Left ventricle myocardium inferior (tissue), 1 donor: Measurements from ENCODE around the gene CLMN. TPM values are rescaled to one million over a fixed set of nuclear protein-coding genes. Genes with fewer than 3 reads are reported as not detected.
A peak's percentile ranks its signal among the peaks of the same experiment; 100 is the strongest.

ENCODE experiments used
- DNase-seq: peaks from one replicate; pipeline ENCODE4 v3.0.0-alpha.2; 2020
- H3K27ac ChIP-seq: fragments of 200-600 bp; replicated peaks from 2 replicates; pipeline ENCODE4 v1.8.0; 2021
- H3K27me3 ChIP-seq: fragments of 200-600 bp; 2 replicates; pipeline ENCODE4 v1.8.0; 2021; ENCODE audit warnings: low read depth
- H3K36me3 ChIP-seq: fragments of 200-600 bp; 2 replicates; pipeline ENCODE4 v1.8.0; 2021
- H3K4me1 ChIP-seq: fragments of 200-600 bp; 2 replicates; pipeline ENCODE4 v1.8.0; 2021
- H3K4me3 ChIP-seq: fragments of 200-600 bp; 2 replicates; pipeline ENCODE4 v1.8.0; 2021; ENCODE audit warnings: mild to moderate bottlenecking, moderate library complexity
- H3K9me3 ChIP-seq: fragments of 200-600 bp; replicated peaks from 2 replicates; pipeline ENCODE4 v1.8.0; 2021
- intact Hi-C: fragments of 100-400 bp; cut with micrococcal nuclease; formaldehyde crosslinking; loops from one replicate; pipeline ENCODE4 v1.11.0; 2022
- total RNA-seq: library from RNA; stranded (reverse); fragmentation: NEBNext Ultra II Directional; extraction: Animal tissue kit (Norgen Biotek cat#: 25700); gene quantifications from one replicate; pipeline ENCODE4 v1.2.1, GENCODE V29; 2021
- TF ChIP-seq, protein P1 (sequence below): fragments of 200-600 bp; IDR thresholded peaks from 2 replicates; pipeline ENCODE4 v1.8.0; 2021; ENCODE audit warnings: antibody characterized with exemption, mild to moderate bottlenecking, borderline replicate concordance
- donor health status: DM: no; HTN: yes; CAD: no; lungs with severe emphysema.

The CLMN gene
- total RNA-seq, 1 donor from 2014 or later, result 3.7 TPM

DNA sequence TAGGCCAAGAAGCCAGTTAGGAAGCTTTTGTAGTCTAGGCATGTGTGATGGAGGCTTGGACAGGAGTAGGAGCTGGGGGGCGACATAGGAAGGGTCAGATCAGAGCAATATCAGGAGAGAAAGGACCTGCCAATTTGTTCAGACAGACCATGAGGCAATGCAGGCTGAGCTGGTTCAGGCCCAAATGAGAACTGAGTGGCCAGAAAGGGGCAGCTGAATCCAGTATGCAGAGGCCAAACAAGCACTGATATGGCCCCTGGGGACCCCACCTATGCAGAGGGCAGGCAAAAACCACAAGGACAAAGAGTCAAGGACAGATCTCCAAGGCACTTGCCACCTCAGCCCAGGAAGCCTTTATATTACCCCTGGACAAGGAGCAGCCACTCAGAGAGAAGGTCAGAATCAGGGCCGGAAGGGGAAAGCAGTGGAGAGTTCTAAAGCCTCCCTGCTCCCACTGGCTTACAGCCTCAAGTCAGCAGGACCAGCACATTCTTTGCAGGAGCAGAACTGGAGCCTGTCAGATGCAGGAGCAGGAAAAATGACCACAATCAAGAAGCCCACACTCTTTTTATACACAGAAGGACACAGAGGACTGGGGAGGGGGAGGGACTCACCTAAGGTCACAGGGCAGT is 37.2 kb downstream of the CLMN start:
- Histone ChIP-seq H3K36me3 (no peaks in the 10 kb centered on the region), H3K27me3 (no peaks in the 10 kb centered on the region), H3K4me3 (no peak overlapping the region), H3K27ac (peak overlapping the region; percentile 54), H3K9me3 (no peaks in the 10 kb centered on the region), H3K4me1 (peaks cover 38% of the 10 kb centered on the region)
- intact Hi-C loops, result no loop called here
- TF ChIP-seq, protein P1, sequence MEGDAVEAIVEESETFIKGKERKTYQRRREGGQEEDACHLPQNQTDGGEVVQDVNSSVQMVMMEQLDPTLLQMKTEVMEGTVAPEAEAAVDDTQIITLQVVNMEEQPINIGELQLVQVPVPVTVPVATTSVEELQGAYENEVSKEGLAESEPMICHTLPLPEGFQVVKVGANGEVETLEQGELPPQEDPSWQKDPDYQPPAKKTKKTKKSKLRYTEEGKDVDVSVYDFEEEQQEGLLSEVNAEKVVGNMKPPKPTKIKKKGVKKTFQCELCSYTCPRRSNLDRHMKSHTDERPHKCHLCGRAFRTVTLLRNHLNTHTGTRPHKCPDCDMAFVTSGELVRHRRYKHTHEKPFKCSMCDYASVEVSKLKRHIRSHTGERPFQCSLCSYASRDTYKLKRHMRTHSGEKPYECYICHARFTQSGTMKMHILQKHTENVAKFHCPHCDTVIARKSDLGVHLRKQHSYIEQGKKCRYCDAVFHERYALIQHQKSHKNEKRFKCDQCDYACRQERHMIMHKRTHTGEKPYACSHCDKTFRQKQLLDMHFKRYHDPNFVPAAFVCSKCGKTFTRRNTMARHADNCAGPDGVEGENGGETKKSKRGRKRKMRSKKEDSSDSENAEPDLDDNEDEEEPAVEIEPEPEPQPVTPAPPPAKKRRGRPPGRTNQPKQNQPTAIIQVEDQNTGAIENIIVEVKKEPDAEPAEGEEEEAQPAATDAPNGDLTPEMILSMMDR, result no peak
- no peak for DNase-seq

DNA sequence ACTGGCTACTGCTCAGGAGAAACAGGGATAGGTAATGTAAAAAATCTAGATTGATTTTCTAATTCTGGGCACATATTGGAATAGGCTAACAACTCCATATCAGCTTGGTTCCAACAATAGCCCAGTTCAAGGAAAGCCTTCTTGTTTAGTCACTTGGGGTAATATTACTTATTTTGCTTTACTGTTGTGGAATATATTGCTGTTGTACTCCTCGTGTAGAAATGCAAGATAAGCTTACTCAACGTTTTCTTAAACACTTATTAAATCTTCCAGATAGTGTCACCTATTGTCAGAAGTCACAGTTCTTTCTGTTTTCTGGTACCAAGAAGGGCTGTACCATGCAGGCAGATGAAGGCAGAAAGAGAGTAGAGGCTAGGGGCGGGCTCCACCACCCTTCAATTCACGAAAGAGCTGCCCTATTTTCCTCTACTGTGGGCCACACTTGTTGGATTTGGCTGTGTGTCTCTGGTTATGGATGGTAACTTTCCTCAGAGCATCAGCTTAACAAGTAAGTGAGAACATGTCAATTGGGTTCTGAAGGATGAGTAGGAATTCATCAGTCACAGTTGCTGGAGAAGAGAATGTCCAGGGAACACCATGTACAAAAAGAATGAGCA is 38.0 kb downstream of the CLMN start:
- H3K4me3 ChIP-seq, result no peak overlapping the region
- H3K27me3 ChIP-seq, result no peaks in the 10 kb centered on the region
- H3K4me1 ChIP-seq, result peaks cover 31% of the 10 kb centered on the region
- TF ChIP-seq, protein P1, result no peak
- no peak for DNase-seq
- no peaks in the 10 kb centered on the region for H3K9me3 ChIP-seq
- intact Hi-C loops, result no loop called here
- H3K36me3 ChIP-seq, result no peaks in the 10 kb centered on the region
- H3K27ac ChIP-seq, result peak overlapping the region; percentile 54

DNA sequence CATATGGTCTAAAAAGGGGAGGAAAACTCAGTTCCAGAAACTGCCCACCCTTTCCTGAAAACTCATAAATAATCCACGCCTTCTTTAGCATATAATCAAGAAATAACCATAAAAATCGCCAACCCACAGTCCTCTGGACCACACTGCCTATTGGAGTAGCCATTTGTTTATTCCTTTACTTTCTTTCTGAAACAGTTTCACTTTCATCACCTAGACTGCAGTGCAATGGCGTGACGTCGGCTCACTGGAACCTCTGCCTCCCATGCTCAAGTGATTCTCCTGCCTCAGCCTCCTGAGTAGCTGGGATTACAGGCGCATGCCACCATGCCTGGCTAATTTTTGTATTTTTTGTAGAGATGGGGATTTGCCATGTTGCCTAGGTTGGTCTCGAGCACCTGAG is 44.2 kb downstream of the CLMN start:
- TF ChIP-seq, protein P1, result no peak
- Histone ChIP-seq H3K4me3 (no peak overlapping the region), H3K4me1 (no peaks in the 10 kb centered on the region), H3K27ac (no peak overlapping the region), H3K36me3 (no peaks in the 10 kb centered on the region), H3K9me3 (no peaks in the 10 kb centered on the region), H3K27me3 (no peaks in the 10 kb centered on the region)
- DNase-seq, result no peak
- intact Hi-C loops, result no loop called here

DNA sequence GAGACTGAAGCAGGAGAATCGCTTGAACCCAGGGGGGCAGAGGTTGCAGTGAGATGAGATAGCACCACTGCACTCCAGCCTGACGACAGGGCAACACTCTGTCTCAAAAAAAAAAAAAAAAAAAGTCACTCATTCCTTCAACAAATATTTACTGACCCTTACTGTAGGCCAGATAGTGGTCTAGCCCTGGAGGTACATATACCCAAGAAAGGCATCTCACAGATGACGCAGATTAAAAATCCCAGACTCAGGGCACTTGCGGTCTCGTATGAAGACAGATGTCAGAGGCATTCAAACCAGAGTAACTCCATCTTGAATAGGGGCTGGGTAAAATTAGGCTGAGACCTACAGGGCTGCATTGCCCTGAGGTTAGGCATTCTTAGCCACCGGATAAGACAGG is 44.8 kb downstream of the CLMN start:
- Histone ChIP-seq H3K27me3 (no peaks in the 10 kb centered on the region), H3K27ac (no peak overlapping the region), H3K9me3 (no peaks in the 10 kb centered on the region), H3K36me3 (no peaks in the 10 kb centered on the region), H3K4me1 (no peaks in the 10 kb centered on the region), H3K4me3 (no peak overlapping the region)
- no peak for DNase-seq
- intact Hi-C loops, result no loop called here
- TF ChIP-seq, protein P1, result no peak

DNA sequence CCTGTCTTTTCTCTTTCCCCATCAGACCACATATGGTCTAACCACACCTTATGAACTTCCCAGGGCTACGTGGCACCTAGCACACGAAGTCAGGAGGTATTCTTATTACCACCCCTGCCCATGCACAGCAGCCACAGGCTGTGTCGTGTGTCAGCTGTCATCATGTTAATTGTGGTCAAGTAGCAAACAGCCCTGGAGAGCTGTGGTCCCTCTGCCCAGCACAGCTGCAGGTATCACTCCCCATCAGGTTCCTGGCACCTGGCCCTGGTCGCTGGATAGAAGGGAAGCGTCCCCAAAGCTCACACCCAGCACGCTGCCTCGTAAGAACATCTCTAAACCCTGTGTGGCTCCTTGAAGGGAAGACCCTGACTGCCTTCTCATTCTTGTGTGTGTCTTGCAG is 45.4 kb downstream of the CLMN start:
- Histone ChIP-seq H3K4me3 (no peak overlapping the region), H3K27me3 (no peaks in the 10 kb centered on the region), H3K27ac (no peak overlapping the region), H3K36me3 (no peaks in the 10 kb centered on the region), H3K4me1 (no peaks in the 10 kb centered on the region), H3K9me3 (no peaks in the 10 kb centered on the region)
- intact Hi-C loops, result no loop called here
- TF ChIP-seq, protein P1, result no peak
- DNase-seq, result no peak
